Ishikawa (cell line): ENCODE data around the gene CDC42BPB.

Experiments
- CEBPB ChIP-seq: IDR thresholded peaks from 2 replicates; pipeline ENCODE4 v1.6.1; 2012
- CREB1 ChIP-seq: IDR thresholded peaks from 2 replicates; pipeline ENCODE4 v1.6.1; 2012; ENCODE audit warnings: low read depth
- EGR1 ChIP-seq: IDR thresholded peaks from 2 replicates; pipeline ENCODE4 v1.6.1; 2012
- EP300 ChIP-seq: IDR thresholded peaks from 2 replicates; pipeline ENCODE4 v1.6.1; 2012; ENCODE audit warnings: borderline replicate concordance
- FOXM1 ChIP-seq: IDR thresholded peaks from 2 replicates; pipeline ENCODE4 v1.6.1; 2012; ENCODE audit warnings: low read depth, borderline replicate concordance
- NFIC ChIP-seq: IDR thresholded peaks from 2 replicates; pipeline ENCODE4 v1.6.1; 2012
- RAD21 ChIP-seq: IDR thresholded peaks from 2 replicates; pipeline ENCODE4 v1.6.1; 2012; ENCODE audit warnings: low read depth
- REST ChIP-seq: IDR thresholded peaks from 2 replicates; pipeline ENCODE4 v1.6.1; 2012; ENCODE audit warnings: low read depth, mild to moderate bottlenecking
- TAF1 ChIP-seq: IDR thresholded peaks from 2 replicates; pipeline ENCODE4 v1.6.1; 2012; ENCODE audit warnings: low read depth, mild to moderate bottlenecking
- TCF12 ChIP-seq: IDR thresholded peaks from 2 replicates; pipeline ENCODE4 v1.6.1; 2012; ENCODE audit warnings: low read depth
- TEAD4 ChIP-seq: IDR thresholded peaks from 2 replicates; pipeline ENCODE4 v1.6.1; 2012
- USF1 ChIP-seq: IDR thresholded peaks from 2 replicates; pipeline ENCODE4 v1.6.1; 2012
- YY1 ChIP-seq: IDR thresholded peaks from 2 replicates; pipeline ENCODE4 v1.6.1; 2012; ENCODE audit warnings: low read depth
- ZBTB7A ChIP-seq: IDR thresholded peaks from 2 replicates; pipeline ENCODE4 v1.6.1; 2012; ENCODE audit warnings: low read depth
- TF ChIP-seq, protein P1 (sequence below): IDR thresholded peaks from 2 replicates; pipeline ENCODE4 v1.6.1; 2012

The CDC42BPB gene

GRCh38 chr14:102952276-102952675 is 105.1 kb downstream of the CDC42BPB start:
- TF ChIP-seq RAD21 (no peak), USF1 (no peak)

- TF ChIP-seq EP300 (no peak), USF1 (no peak), TCF12 (no peak), TAF1 (no peak), ZBTB7A (no peak), NFIC (no peak), REST (no peak), YY1 (no peak), FOXM1 (no peak), CEBPB (no peak), RAD21 (no peak), TEAD4 (no peak), EGR1 (no peak), CREB1 (no peak)
- TF ChIP-seq, protein P1, sequence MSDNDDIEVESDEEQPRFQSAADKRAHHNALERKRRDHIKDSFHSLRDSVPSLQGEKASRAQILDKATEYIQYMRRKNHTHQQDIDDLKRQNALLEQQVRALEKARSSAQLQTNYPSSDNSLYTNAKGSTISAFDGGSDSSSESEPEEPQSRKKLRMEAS: no peak
Measured at GRCh38 chr14:102951799-102952198, 105.5 kb downstream of the CDC42BPB start.

- TF ChIP-seq USF1 (no peak), CREB1 (no peak), FOXM1 (no peak), RAD21 (no peak), EP300 (no peak), YY1 (no peak), TAF1 (no peak), TEAD4 (no peak), EGR1 (no peak), CEBPB (no peak), REST (no peak)
- TF ChIP-seq, protein P1: no peak
Measured at GRCh38 chr14:102951034-102951433, 106.3 kb downstream of the CDC42BPB start.

DNA sequence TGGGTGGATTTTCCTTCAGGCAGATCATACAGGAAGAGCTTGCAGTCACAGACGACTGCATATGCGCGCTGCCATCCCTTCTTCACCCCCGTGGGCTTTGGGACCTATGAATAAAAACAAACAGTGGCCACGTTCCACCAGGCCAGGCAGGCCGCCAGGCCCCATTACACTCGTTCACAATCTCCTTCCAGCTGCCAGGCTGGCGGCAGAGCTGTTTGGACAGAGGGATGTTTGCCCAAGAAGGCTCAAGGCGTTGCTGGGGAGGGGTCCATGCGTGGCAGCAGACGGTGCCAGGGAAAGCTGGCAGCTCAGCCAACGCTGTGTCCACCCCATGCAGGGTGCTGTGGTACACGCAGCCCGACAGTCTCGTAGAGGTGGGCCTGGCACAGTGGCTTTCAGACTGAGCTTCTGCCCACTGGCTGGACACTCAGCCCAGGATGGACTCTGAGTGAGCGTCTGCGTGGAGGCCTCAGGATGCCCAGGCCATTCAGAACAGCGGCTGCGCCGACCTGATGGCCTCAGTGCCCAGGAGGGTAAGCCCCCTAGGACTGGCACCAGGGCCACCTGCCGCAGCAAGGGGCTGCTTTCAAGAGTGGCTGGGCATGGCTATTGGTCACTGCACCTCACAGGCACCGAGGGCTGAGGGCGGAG is 107.4 kb downstream of the CDC42BPB start:
- TF ChIP-seq ZBTB7A (no peak), CREB1 (no peak), TEAD4 (no peak), YY1 (no peak)

DNA sequence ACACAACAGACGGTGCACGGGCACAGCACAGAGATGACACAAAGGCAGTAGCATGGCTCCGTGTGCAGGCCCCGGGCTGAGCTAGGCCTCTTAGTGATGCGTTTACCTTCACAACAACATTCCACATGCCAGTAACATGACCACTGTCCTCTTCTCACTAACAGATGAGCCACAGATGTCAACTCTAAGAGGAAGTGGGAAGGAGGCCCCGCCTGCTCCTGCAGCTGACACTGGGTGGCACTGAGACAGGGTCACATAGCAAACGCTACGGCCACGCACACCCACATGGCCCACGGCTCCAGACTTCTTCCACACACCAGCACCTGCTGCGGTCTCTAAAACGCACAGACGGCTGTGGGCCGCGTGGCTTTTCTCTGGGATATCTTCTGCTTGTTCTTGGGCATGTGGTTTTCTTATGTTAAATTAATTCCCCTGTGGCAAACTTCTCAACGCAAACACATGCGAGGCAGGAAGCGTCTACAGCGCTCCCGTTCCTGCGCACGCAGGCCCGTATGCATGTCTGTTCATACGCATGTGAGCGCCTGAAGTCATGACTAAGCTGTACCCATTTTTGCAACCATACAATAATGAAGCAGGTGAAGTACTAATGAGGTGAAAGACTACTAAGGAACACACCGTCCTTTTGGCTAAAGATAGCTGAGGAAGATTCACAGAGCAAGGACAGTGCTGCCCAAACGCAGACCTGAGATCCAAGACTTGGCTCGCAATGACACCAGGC is 108.1 kb downstream of the CDC42BPB start:
- TF ChIP-seq TCF12 (no peak), TAF1 (no peak), REST (no peak), CEBPB (no peak), ZBTB7A (no peak), EP300 (no peak), RAD21 (no peak), USF1 (no peak), YY1 (no peak), EGR1 (no peak), NFIC (no peak), TEAD4 (no peak), FOXM1 (no peak), CREB1 (no peak)
- TF ChIP-seq, protein P1: no peak
